GM12878 (cell line): ENCODE results near the gene MAGEA6. TPM values are rescaled to one million over a fixed set of nuclear protein-coding genes. Genes with fewer than 3 reads are reported as not detected.

Experiments used
- ATAC-seq: fragments of 200-7000 bp; cut with Tn5 transposase; 3 replicates; pipeline ENCODE4 v1.9.1; 2020; ENCODE audit warnings: mild to moderate bottlenecking, moderate library complexity
- BruUV-seq: library from RNA; stranded (reverse); fragments of 400-500 nt; replicated peaks from 2 replicates; lab custom pipeline; 2021; lab: Mats Ljungman, UMichigan
- CTCF ChIA-PET: fragments of 300-600 bp; sonication (Branson Sonifier 250); formaldehyde crosslinking; extraction: SDS; loops from one replicate; lab custom pipeline; 2021; ENCODE audit warnings: inconsistent platforms; lab: Yijun Ruan, JAX
- POLR2A ChIA-PET: fragments of 350-600 bp; formaldehyde crosslinking; extraction: SDS; loops from one replicate; lab custom pipeline; 2021; ENCODE audit warnings: inconsistent platforms; lab: Charles Lee
- RAD21 ChIA-PET: fragments of 300-600 bp; sonication (Branson Sonifier 250); formaldehyde crosslinking; loops from one replicate; lab custom pipeline; 2023; ENCODE audit warnings: antibody characterized with exemption; ENCODE audit not compliant: unreplicated experiment; lab: Charles Lee
- SMC1A ChIA-PET: fragments of 300-600 bp; sonication (Branson Sonifier 250); formaldehyde crosslinking; loops from one replicate; lab custom pipeline; 2023; ENCODE audit not compliant: unreplicated experiment, uncharacterized antibody; lab: Charles Lee
- DNase-seq: peaks from one replicate; pipeline ENCODE4 v3.0.0-alpha.2; 2011; ENCODE audit warnings: low read depth, low spot score
- FAIRE-seq: peaks from 3 replicates; lab custom pipeline; 2011; peaks lifted over from hg19 to GRCh38; lab: Jason Lieb, UNC
- H2AFZ ChIP-seq: 2 replicates; pipeline ENCODE4 v1.6.0; 2011; ENCODE audit warnings: low read depth, low read length, control low read depth; ENCODE audit not compliant: control insufficient read depth
- H3K27ac ChIP-seq: 2 replicates; pipeline ENCODE4 v1.5.1; 2011; ENCODE audit warnings: control low read depth; ENCODE audit not compliant: control insufficient read depth, insufficient read depth
- H3K27me3 ChIP-seq, 2 experiments: replicated peaks in 1 of 2; 2 replicates each; pipeline versions ENCODE4 v1.6.0 to v1.6.1; 2011; ENCODE audit warnings: low read length in 1 of 2; ENCODE audit not compliant: control insufficient read depth in 2 of 2, insufficient read depth in 2 of 2
- H3K36me3 ChIP-seq, 2 experiments: 2 replicates each; pipeline ENCODE4 v1.5.1; 2011; ENCODE audit warnings: low read length in 1 of 2; ENCODE audit not compliant: control insufficient read depth in 2 of 2, insufficient read depth in 2 of 2
- H3K4me1 ChIP-seq: 2 replicates; pipeline ENCODE4 v1.6.1; 2011; ENCODE audit warnings: mild to moderate bottlenecking, low read length, moderate library complexity, mixed read lengths; ENCODE audit not compliant: control insufficient read depth, insufficient read depth
- H3K4me2 ChIP-seq: 2 replicates; pipeline ENCODE4 v1.6.0; 2011; ENCODE audit warnings: control low read depth; ENCODE audit not compliant: control insufficient read depth, insufficient read depth
- H3K4me3 ChIP-seq: fragments of 200-600 bp; sonication (generic); 2 replicates; pipeline ENCODE4 v1.5.1; 2016
- H3K79me2 ChIP-seq: 2 replicates; pipeline ENCODE4 v1.6.0; 2011; ENCODE audit warnings: low read length; ENCODE audit not compliant: control insufficient read depth, insufficient read depth
- H3K9ac ChIP-seq: 2 replicates; pipeline ENCODE4 v1.8.0; 2011; ENCODE audit warnings: low read length, control low read depth, mixed read lengths; ENCODE audit not compliant: control insufficient read depth, insufficient read depth
- H3K9me3 ChIP-seq: replicated peaks from 3 replicates; pipeline ENCODE4 v1.5.1; 2011; ENCODE audit warnings: mild to moderate bottlenecking, low read length; ENCODE audit not compliant: control insufficient read depth, insufficient read depth
- H4K20me1 ChIP-seq: 2 replicates; pipeline ENCODE4 v1.6.0; 2011; ENCODE audit not compliant: control insufficient read depth, insufficient read depth
- ATF2 ChIP-seq: IDR thresholded peaks from 2 replicates; pipeline ENCODE4 v1.6.1; 2012; ENCODE audit warnings: low read length, inconsistent platforms
- BMI1 ChIP-seq: fragments of 450-650 bp; IDR thresholded peaks from 2 replicates; pipeline ENCODE4 v1.6.1; 2016; ENCODE audit warnings: mild to moderate bottlenecking, moderate library complexity, borderline replicate concordance
- CEBPB ChIP-seq, 2 experiments: fragments of 150-350 bp in 1 of 2; IDR thresholded peaks; 2 replicates each; pipeline ENCODE4 v1.6.1; 2012 to 2014; ENCODE audit warnings: low read depth in 2 of 2, low read length in 2 of 2, borderline replicate concordance in 1 of 2, inconsistent platforms in 1 of 2
- CTCF ChIP-seq, 3 experiments: IDR thresholded peaks in 2 of 3; conservative IDR thresholded peaks in 1 of 3; 2 replicates each; pipeline ENCODE4 v1.5.1; 2011; ENCODE audit warnings: low read depth in 3 of 3, low read length in 3 of 3, mild to moderate bottlenecking in 3 of 3, control low read depth in 2 of 3, moderate library complexity in 2 of 3, inconsistent platforms in 1 of 3, mixed read lengths in 1 of 3; ENCODE audit not compliant: control insufficient read depth in 2 of 3, insufficient read depth in 1 of 3; ENCODE audit errors: extremely low read depth in 1 of 3
- HDAC2 ChIP-seq: fragments of 200-600 bp; sonication (generic); IDR thresholded peaks from 2 replicates; pipeline ENCODE4 v1.6.1; 2017
- HDGF ChIP-seq: fragments of 450-650 bp; IDR thresholded peaks from 2 replicates; pipeline ENCODE4 v1.6.1; 2016; ENCODE audit warnings: antibody characterized with exemption
- IKZF2 ChIP-seq, 2 experiments: fragments of 450-650 bp; IDR thresholded peaks; 2 replicates each; pipeline ENCODE4 v1.6.1; 2017; ENCODE audit warnings: mild to moderate bottlenecking in 2 of 2, moderate library complexity in 2 of 2
- MTA3 ChIP-seq: IDR thresholded peaks from 2 replicates; pipeline ENCODE4 v1.6.1; 2012; ENCODE audit warnings: low read length, inconsistent platforms, borderline replicate concordance
- NR2F1 ChIP-seq: fragments of 450-650 bp; conservative IDR thresholded peaks from 2 replicates; pipeline ENCODE4 v1.6.1; 2017; ENCODE audit warnings: mild to moderate bottlenecking
- SKIL ChIP-seq: fragments of 450-650 bp; IDR thresholded peaks from 2 replicates; pipeline ENCODE4 v1.6.1; 2017; ENCODE audit warnings: mild to moderate bottlenecking, low read depth, inconsistent platforms; ENCODE audit not compliant: poor library complexity, severe bottlenecking
- SREBF2 ChIP-seq: IDR thresholded peaks from 2 replicates; pipeline ENCODE4 v1.6.1; 2012; ENCODE audit warnings: mild to moderate bottlenecking, low read length
- STAT1 ChIP-seq: fragments of 450-650 bp; conservative IDR thresholded peaks from 2 replicates; pipeline ENCODE4 v1.6.1; 2014; ENCODE audit warnings: antibody characterized with exemption, mild to moderate bottlenecking
- TCF12 ChIP-seq: IDR thresholded peaks from 2 replicates; pipeline ENCODE4 v1.6.1; 2011; ENCODE audit warnings: low read depth, mild to moderate bottlenecking, low read length
- YBX1 ChIP-seq: fragments of 450-650 bp; IDR thresholded peaks from 2 replicates; pipeline ENCODE4 v1.6.1; 2016; ENCODE audit warnings: antibody characterized with exemption
- ZNF207 ChIP-seq: fragments of 450-650 bp; IDR thresholded peaks from 2 replicates; pipeline ENCODE4 v1.6.1; 2014; ENCODE audit warnings: antibody characterized with exemption, mild to moderate bottlenecking, borderline replicate concordance
- ZSCAN29 ChIP-seq: fragments of 450-650 bp; IDR thresholded peaks from 2 replicates; pipeline ENCODE4 v1.6.1; 2017; ENCODE audit warnings: mild to moderate bottlenecking, moderate library complexity
- WGBS: methylation state at CpG from one replicate; pipeline ENCODE4 v1.1.6; 2016; ENCODE audit warnings: low lambda C conversion rate; ENCODE audit not compliant: insufficient replicate concordance, insufficient coverage; ENCODE audit errors: missing lambda C conversion rate; 5-methylcytosine and 5-hydroxymethylcytosine counted together
- in situ Hi-C: fragments of 300-500 bp; cut with MboI; formaldehyde crosslinking; loops from 9 replicates; pipeline ENCODE4 v1.14.3; 2018; ENCODE audit warnings: mixed read lengths
- intact Hi-C: fragments of 100-400 bp; cut with micrococcal nuclease; formaldehyde crosslinking; loops from one replicate; pipeline ENCODE4 v1.14.2; 2022; ENCODE audit not compliant: unreplicated experiment
- polyA plus RNA-seq, 11 experiments: library from polyadenylated mRNA; depleted of rRNA in 4 of 11; unstranded in 6 of 11; stranded (reverse) in 5 of 11; fragments of >200 nt; fragmentation: Nextera tagmentation in 4 of 11; fragmentation: Illumina TruSeq in 1 of 11; extraction: Ambion mirVana in 4 of 11; extraction: Trizol in 1 of 11; gene quantifications; 1 replicate in 1 of 11; 2 replicates in 10 of 11; pipeline versions ENCODE4 v1.2.1 to v1.2.3, GENCODE V29; 2011 to 2016; ENCODE audit warnings: inconsistent platforms in 2 of 11, missing spikeins in 2 of 11, low read depth in 1 of 11
- total RNA-seq, 4 experiments: library from RNA; depleted of rRNA in 3 of 4; stranded (reverse); fragments of >200 nt in 3 of 4; fragmentation: Illumina TruSeq in 1 of 4; extraction: Trizol in 1 of 4; gene quantifications; 2 replicates each; pipeline versions ENCODE4 v1.2.1 to v1.2.3, GENCODE V29; 2013 to 2021

The MAGEA6 gene
- total and polyA plus RNA-seq, 10 of the 15 experiments (the other 5 are each of a cell fraction or from before 2014, with no cell fraction given): 0.38 to 2.7 TPM; not detected in 8

GRCh38 chrX:152819266-152819665 lies 49.8 kb upstream of the MAGEA6 start:
- no peak overlapping the region for H2AFZ ChIP-seq
- no peak overlapping the region for H3K27ac ChIP-seq
- no peak overlapping the region for H3K9ac ChIP-seq
- in situ Hi-C loops (loop anchor here (5.0 to 25.0 kb wide), 2 partner anchors 182 to 1062 kb away; partner anchors contain the start of gene GABRQ), intact Hi-C loops (no loop called here)
- WGBS: 9% methylated on average over 2 of the region's 2 CpGs
- POLR2A ChIA-PET: no interaction called here
- H4K20me1 ChIP-seq: no peaks in the 10 kb centered on the region
- TF ChIP-seq TCF12 (no peak), HDGF (no peak), SKIL (no peak), MTA3 (no peak), CTCF (IDR thresholded peaks at IDR 0.05 in 2 of 3, conservative IDR thresholded peaks at IDR 0.05 in 1 of 3; ENCODE audit: control insufficient read depth in 2 of 3, extremely low read depth in 1 of 3, insufficient read depth in 1 of 3, low read depth in 3 of 3, low read length in 3 of 3) (no peak), BMI1 (no peak), ZNF207 (no peak), HDAC2 (no peak), SREBF2 (no peak), STAT1 (no peak), ZSCAN29 (no peak), IKZF2 (IDR thresholded peaks at IDR 0.05) (no peak), CEBPB (IDR thresholded peaks at IDR 0.05; ENCODE audit: borderline replicate concordance in 1 of 2, low read depth in 2 of 2, low read length in 2 of 2) (no peak), YBX1 (no peak), NR2F1 (no peak), ATF2 (no peak)
- RAD21 ChIA-PET: no interaction called here
- no peak overlapping the region for H3K4me3 ChIP-seq
- H3K4me1 ChIP-seq: no peaks in the 10 kb centered on the region
- DNase-seq: no peak
- no TSS peak for BruUV-seq
- no peaks in the 10 kb centered on the region for H3K27me3 ChIP-seq
- H3K36me3 ChIP-seq: no peaks in the 10 kb centered on the region
- SMC1A ChIA-PET: interaction anchor here (1.8 kb wide), 1 partner anchor 1066 kb away, joined by 4 read pairs; no protein-coding TSS in a partner anchor
- H3K79me2 ChIP-seq: no peaks in the 10 kb centered on the region
- CTCF ChIA-PET: interaction anchor here (1.1 to 3.3 kb wide), 3 partner anchors 21 to 178 kb away, joined by 3 to 26 read pairs (median 3); no protein-coding TSS in a partner anchor
- ATAC-seq: no peak
- no peak for FAIRE-seq
- no peak overlapping the region for H3K4me2 ChIP-seq
- H3K9me3 ChIP-seq: no peaks in the 10 kb centered on the region
